Spinal cord (tissue), 10 donors: ENCODE data around the gene ZNF281. TPM values are rescaled to one million over a fixed set of nuclear protein-coding genes. Genes with fewer than 3 reads are reported as not detected.

ENCODE experiments used
- DNase-seq, 6 donors: peaks; one replicate each; pipeline versions ENCODE4 v3.0.0 to v3.0.0-alpha.2; 2013 to 2015; ENCODE audit warnings: low spot score in 6 of 6, low read depth in 4 of 6
- H3K27ac ChIP-seq: one replicate; pipeline ENCODE4 v1.5.1; 2013; ENCODE audit warnings: low read depth, low read length, control low read depth
- H3K27me3 ChIP-seq: one replicate; pipeline ENCODE4 v1.6.1; 2013; ENCODE audit warnings: low read length; ENCODE audit not compliant: control insufficient read depth, insufficient read depth
- H3K36me3 ChIP-seq: one replicate; pipeline ENCODE4 v1.6.1; 2013; ENCODE audit warnings: low read length; ENCODE audit not compliant: control insufficient read depth, insufficient read depth
- H3K4me1 ChIP-seq: one replicate; pipeline ENCODE4 v1.6.1; 2013; ENCODE audit warnings: low read length; ENCODE audit not compliant: control insufficient read depth, insufficient read depth
- H3K4me3 ChIP-seq: one replicate; pipeline ENCODE4 v1.5.1; 2013; ENCODE audit warnings: low read depth, low read length, control low read depth
- H3K9me3 ChIP-seq: one replicate; pipeline ENCODE4 v1.6.1; 2013; ENCODE audit warnings: low read length; ENCODE audit not compliant: control insufficient read depth, insufficient read depth
- WGBS: methylation state at CpG from one replicate; pipeline ENCODE4 v1.1.5; 2013; ENCODE audit warnings: missing lambda C conversion rate; ENCODE audit not compliant: insufficient coverage; 5-methylcytosine and 5-hydroxymethylcytosine counted together
- polyA plus RNA-seq, 2 donors: library from polyadenylated mRNA; unstranded; fragments of 120-200 nt; gene quantifications; one replicate each; pipeline ENCODE4 v1.2.1, GENCODE V29; 2013; ENCODE audit not compliant: insufficient read length in 2 of 2
- total RNA-seq, 2 donors: library from RNA; depleted of rRNA in 1 of 2; stranded (reverse); fragments of 120-200 nt in 1 of 2; fragments of >200 nt in 1 of 2; gene quantifications; one replicate each; pipeline versions ENCODE4 v1.2.3 to v1.2.4, GENCODE V29; 2013 to 2014
- donor health status: healthy.

Gene ZNF281
- total and polyA plus RNA-seq, 4 donors = 15.9 to 27.5 (median 20.3) TPM

DNA sequence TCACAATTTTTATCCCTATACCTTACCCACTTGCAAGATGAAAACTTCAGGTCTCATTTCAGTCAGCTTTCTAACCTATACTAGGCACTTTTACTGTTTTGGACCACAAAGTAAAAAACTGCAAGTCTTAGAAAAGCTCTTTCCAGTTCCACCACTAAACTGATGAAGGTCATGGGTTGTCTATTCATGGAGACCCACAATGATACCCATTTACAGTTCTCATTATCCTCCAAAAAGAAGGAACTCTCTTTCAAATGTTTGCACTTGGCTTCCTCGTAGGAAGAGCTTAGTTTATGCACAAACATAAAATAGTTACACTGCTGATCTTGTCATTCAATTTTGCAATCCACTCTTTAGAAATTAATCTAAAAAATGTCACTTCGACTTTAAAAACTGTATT lies 9.3 kb downstream of the ZNF281 start:
- H3K4me3 ChIP-seq = no peak overlapping the region
- DNase-seq = no peak
- H3K4me1 ChIP-seq = no peaks in the 10 kb centered on the region
- H3K27ac ChIP-seq = no peak overlapping the region
- no peaks in the 10 kb centered on the region for H3K27me3 ChIP-seq
- WGBS = no CpG with 5 or more reads among the region's 2 CpGs
- H3K9me3 ChIP-seq = no peaks in the 10 kb centered on the region
- peaks cover 2% of the 10 kb centered on the region for H3K36me3 ChIP-seq

DNA sequence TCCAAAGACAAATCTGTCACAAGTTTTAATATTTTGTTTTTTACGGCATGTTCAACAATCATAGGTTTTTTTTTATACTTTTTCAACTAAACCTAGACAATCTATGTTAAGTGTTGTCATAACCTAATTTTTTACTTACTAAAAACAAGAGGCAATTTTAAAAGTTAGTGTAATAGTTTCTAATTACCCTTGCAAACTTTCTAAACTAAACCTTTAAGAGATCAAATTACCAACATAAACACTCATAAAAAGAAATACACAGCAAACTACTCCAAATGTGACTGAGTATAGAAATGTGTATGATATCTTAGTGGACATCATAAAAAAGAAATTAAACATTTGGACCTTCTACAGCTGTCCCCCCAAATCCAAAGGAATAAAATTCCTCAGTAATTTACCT lies 10.0 kb downstream of the ZNF281 start:
- no peak for DNase-seq
- no peak overlapping the region for H3K27ac ChIP-seq
- H3K4me1 ChIP-seq = no peaks in the 10 kb centered on the region
- no peaks in the 10 kb centered on the region for H3K9me3 ChIP-seq
- H3K36me3 ChIP-seq = peaks cover 2% of the 10 kb centered on the region
- H3K4me3 ChIP-seq = no peak overlapping the region
- WGBS = no CpG with 5 or more reads among the region's 1 CpG
- no peaks in the 10 kb centered on the region for H3K27me3 ChIP-seq

DNA sequence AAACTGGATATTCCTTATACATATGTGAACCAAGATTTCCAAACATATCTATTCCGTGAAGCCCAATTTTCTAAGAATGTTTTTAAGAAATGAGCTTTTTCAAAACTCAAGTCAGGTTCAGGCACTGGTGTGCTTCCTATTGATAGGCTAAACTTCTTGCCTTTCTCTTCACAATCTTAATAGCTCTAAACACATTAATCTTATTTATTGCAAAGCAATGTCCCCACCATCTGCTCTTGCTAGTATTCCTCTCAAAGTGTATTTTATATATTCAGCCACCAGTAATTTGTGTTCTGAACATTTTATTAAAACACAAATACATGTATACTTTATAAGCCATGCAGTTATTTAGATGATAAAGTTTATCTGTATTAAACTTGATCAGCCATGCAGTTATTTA lies 11.5 kb downstream of the ZNF281 start:
- Histone ChIP-seq H3K27ac (no peak overlapping the region), H3K27me3 (no peaks in the 10 kb centered on the region), H3K36me3 (no peaks in the 10 kb centered on the region), H3K4me3 (no peak overlapping the region), H3K9me3 (no peaks in the 10 kb centered on the region), H3K4me1 (no peaks in the 10 kb centered on the region)
- no peak for DNase-seq
- no CpG with 5 or more reads among the region's 1 CpG for WGBS

DNA sequence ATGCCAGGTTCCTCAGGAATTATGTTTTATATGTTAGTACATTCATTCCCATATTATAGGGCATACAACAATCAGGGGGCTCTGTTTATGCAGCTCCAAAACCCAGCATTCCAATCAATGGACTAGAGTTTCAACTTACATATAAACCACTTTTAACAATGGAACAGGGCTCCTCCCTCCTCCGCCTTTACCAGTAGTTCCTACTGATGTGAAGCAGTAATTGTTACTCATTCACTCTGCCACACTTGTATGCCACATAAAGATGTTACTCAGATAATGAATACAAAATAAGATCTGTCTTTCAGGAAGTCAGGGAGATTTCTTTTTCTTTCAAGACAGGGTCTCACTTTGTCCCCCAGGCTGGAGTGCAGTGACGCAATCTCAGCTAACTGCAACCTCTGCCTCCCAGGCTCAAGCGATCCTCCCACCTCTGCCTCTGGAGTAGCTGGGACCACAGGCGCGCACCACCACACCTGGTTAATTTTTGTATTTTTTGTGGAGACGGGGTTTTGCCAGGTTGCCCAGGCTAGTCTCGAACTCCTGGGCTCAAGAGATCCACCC lies 17.1 kb downstream of the ZNF281 start:
- H3K27ac ChIP-seq = no peak overlapping the region
- no peak overlapping the region for H3K4me3 ChIP-seq
- H3K36me3 ChIP-seq = no peaks in the 10 kb centered on the region
- no peaks in the 10 kb centered on the region for H3K9me3 ChIP-seq
- no peak for DNase-seq
- no peaks in the 10 kb centered on the region for H3K4me1 ChIP-seq
- no peaks in the 10 kb centered on the region for H3K27me3 ChIP-seq
- 100% methylated on average over 4 of the region's 7 CpGs for WGBS

DNA sequence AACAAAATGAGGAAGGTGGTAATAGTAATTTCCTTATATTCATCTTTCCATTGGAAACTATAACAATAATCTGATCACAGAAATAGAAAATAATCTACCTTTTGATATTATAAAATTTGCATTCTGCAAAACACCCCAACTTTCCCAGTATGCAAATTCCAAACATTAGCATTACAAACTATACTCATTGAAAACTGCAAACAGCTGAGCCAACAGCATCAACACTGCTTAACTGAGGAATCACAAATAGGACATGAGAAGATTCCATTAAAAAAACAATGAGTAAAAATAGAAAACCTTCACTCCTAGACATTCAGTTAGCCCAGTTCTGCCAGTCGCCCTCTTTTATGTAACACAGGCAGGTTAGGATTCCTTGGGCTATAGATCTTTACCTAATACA lies 18.1 kb downstream of the ZNF281 start:
- Histone ChIP-seq H3K27me3 (no peaks in the 10 kb centered on the region), H3K4me1 (no peaks in the 10 kb centered on the region), H3K9me3 (no peaks in the 10 kb centered on the region), H3K4me3 (no peak overlapping the region), H3K36me3 (no peaks in the 10 kb centered on the region), H3K27ac (no peak overlapping the region)
- no CpG with 5 or more reads among the region's 1 CpG for WGBS
- no peak for DNase-seq

DNA sequence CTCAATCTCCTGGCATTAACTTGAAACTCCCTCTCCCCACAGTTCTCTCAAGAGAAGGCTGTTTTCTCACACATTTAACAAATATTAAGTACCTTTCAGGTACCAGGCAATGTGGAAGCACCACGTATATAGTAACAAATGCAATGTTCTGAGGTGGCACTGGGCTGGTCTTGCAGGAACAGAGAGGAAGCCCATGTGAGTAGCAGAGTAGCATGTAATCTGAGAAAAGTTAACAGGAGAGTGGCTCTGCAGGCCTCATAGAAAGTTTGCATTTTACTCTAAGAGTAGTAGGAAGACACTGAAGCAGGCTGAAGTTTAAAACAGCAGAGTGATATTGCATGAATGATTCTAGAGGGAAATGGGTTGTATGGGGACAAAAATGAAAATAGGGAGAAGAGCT lies 21.0 kb downstream of the ZNF281 start:
- H3K36me3 ChIP-seq = no peaks in the 10 kb centered on the region
- no peak for DNase-seq
- H3K27me3 ChIP-seq = no peaks in the 10 kb centered on the region
- no peaks in the 10 kb centered on the region for H3K4me1 ChIP-seq
- no peaks in the 10 kb centered on the region for H3K9me3 ChIP-seq
- H3K27ac ChIP-seq = no peak overlapping the region
- WGBS = 67% methylated on average over 1 of the region's 1 CpG
- H3K4me3 ChIP-seq = no peak overlapping the region

DNA sequence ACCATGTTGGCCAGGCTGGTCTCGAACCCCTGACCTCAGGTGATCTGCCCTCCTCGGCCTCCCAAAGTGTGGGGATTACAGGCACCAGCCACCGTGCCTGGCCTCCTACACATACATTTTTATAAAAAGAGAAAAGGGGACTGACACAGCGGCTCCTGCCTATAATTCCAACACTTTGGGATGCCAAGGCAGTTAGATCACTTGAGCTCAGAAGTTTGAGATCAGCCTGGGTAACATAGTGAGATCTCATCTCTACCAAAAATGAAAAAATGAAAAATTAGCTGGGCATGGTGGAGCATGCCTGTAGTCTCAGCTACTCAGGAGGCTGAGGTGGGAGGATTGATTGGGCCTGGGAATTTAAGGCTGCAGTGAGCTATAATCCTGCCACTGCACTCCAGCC lies 23.4 kb downstream of the ZNF281 start:
- no peaks in the 10 kb centered on the region for H3K36me3 ChIP-seq
- H3K27me3 ChIP-seq = no peaks in the 10 kb centered on the region
- H3K27ac ChIP-seq = no peak overlapping the region
- no CpG with 5 or more reads among the region's 4 CpGs for WGBS
- DNase-seq = no peak
- H3K9me3 ChIP-seq = no peaks in the 10 kb centered on the region
- H3K4me3 ChIP-seq = no peak overlapping the region
- H3K4me1 ChIP-seq = no peaks in the 10 kb centered on the region

DNA sequence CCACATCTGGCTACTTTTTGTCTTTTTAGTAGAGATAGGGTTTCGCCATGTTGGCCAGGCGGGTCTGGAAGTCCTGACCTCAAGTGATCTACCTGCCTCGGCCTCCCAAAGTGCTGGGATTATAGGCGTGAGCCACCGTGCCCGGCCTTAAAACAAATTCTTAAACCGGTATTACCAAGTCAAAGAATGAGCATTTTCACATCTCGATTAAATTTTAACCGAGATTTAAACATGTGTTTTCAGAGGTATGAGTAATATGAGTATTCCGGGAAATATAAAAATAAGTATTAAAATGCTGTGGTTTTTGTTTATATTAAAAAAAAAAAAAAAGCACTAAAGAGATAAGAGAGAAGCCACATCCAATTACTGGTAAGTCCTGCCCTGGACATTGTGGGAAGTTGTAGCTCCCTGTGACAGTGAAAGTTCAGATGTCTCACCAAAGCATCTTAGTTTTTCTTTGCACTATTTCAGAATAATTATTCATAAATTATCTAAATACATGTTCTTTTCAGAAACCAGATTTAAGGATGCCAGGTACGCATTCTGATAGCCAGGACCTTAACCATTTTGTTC lies 24.9 kb downstream of the ZNF281 start:
- Histone ChIP-seq H3K4me3 (no peak overlapping the region), H3K9me3 (no peaks in the 10 kb centered on the region), H3K27ac (no peak overlapping the region), H3K4me1 (no peaks in the 10 kb centered on the region), H3K36me3 (no peaks in the 10 kb centered on the region), H3K27me3 (no peaks in the 10 kb centered on the region)
- 100% methylated on average over 3 of the region's 11 CpGs for WGBS
- DNase-seq = no peak

DNA sequence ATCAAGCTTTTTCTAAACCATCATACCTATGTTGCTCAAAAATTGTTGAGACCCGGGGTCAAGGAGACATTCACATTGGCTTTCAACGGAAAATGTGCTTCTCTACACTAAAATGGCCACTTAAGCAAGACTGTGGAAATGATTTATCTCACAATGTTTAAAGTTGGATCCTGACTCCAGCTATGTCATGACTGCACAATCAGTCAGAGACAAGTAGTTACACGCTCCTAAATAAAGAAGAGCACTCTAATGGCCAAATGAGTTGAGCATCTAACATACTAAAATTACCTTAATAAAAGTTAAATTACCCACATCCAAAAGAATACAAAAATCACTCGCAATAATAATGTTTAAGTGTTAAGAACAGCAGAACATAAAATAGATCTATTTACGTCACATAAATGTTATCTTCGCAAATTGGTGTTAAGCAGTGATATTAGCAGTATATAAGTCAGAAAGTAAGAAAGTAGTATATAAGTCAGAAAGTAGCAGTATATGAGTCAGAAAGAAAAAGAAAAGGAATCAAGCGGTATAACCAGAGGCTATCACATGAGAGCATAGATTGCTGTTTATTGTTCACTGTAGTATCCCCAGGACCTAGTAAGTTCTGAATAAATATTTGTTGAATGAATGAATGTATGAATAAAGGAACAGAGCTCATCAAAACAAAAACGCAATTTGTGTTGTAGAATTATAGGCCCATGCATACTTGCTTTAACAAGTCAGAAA lies 28.4 kb downstream of the ZNF281 start:
- 91% methylated on average over 1 of the region's 8 CpGs for WGBS
- peak in 1 of 6 donors; percentile 25 for DNase-seq
- Histone ChIP-seq H3K4me1 (no peaks in the 10 kb centered on the region), H3K36me3 (no peaks in the 10 kb centered on the region), H3K9me3 (no peaks in the 10 kb centered on the region), H3K27me3 (no peaks in the 10 kb centered on the region), H3K27ac (no peak overlapping the region), H3K4me3 (no peak overlapping the region)

DNA sequence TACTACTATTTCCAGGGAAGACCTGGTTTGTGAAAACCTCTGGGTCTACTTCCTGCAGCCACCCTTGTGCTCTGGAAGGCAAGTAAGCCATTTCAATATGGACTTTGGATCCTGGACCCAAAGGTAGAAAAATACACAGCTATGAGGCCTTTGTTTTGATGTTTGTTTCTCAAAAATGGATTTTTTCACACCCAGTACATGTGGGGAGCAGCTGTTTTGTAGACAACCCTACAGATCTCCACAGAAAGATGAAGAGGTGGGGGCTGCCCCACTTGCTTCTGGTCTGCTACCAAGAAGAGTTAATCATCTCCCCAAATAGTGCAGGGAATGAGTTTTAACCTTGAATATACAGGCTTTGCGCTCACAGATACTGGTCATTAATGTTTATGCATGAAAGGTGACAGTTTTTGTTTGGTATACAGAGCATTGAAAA lies 29.2 kb downstream of the ZNF281 start:
- DNase-seq = no peak
- H3K4me3 ChIP-seq = no peak overlapping the region
- no CpG with 5 or more reads among the region's 1 CpG for WGBS
- H3K4me1 ChIP-seq = no peaks in the 10 kb centered on the region
- no peaks in the 10 kb centered on the region for H3K27me3 ChIP-seq
- H3K36me3 ChIP-seq = no peaks in the 10 kb centered on the region
- H3K9me3 ChIP-seq = no peaks in the 10 kb centered on the region
- H3K27ac ChIP-seq = no peak overlapping the region
